HG03039 (cell line): ENCODE measurements around the gene ERCC5.

Source experiments
- ATAC-seq: cut with Tn5 transposase; IDR thresholded peaks from one replicate; pipeline ENCODE4 v1.9.1; 2021; ENCODE audit warnings: mild to moderate bottlenecking, moderate library complexity; ENCODE audit not compliant: unreplicated experiment

ERCC5 gene

GRCh38 chr13:102914339-102914930, 68.6 kb downstream of the ERCC5 start:
- ATAC-seq = no peak

GRCh38 chr13:102915393-102915930, 69.6 kb downstream of the ERCC5 start:
- no peak for ATAC-seq

- no peak for ATAC-seq
Observed at GRCh38 chr13:102917019-102917418, 71.2 kb downstream of the ERCC5 start.

GRCh38 chr13:102922184-102922583, 76.4 kb downstream of the ERCC5 start:
- ATAC-seq = no peak
